HCT116 (cell line): ENCODE data around the gene ZZZ3. TPM values are rescaled to one million over a fixed set of nuclear protein-coding genes. Genes with fewer than 3 reads are reported as not detected.

Source experiments
- ATAC-seq: fragments of 200-7000 bp; cut with Tn5 transposase; 2 replicates; pipeline ENCODE4 v1.9.1; 2020; ENCODE audit warnings: mild to moderate bottlenecking, moderate library complexity
- BruUV-seq: library from RNA; stranded (reverse); fragments of 400-500 nt; replicated peaks from 2 replicates; lab custom pipeline; 2021; lab: Mats Ljungman, UMichigan
- CTCF ChIA-PET: fragments of 300-600 bp; sonication (Branson Sonifier 250); formaldehyde crosslinking; loops from one replicate; lab custom pipeline; 2021; ENCODE audit warnings: antibody characterized with exemption; lab: Charles Lee
- POLR2A ChIA-PET: fragments of 300-600, 350-600 bp; sonication (Branson Sonifier 250); formaldehyde crosslinking; loops from one replicate; lab custom pipeline; 2021; ENCODE audit warnings: antibody characterized with exemption; lab: Charles Lee
- RAD21 ChIA-PET, 2 experiments: fragments of 300-600 bp; sonication (Branson Sonifier 250); formaldehyde crosslinking; loops; one replicate each; lab custom pipeline; 2023; ENCODE audit warnings: low total read pairs in 2 of 2; ENCODE audit not compliant: uncharacterized antibody in 2 of 2, unreplicated experiment in 2 of 2, low non-redundant PET in 1 of 2; lab: Charles Lee
- DNase-seq: peaks from one replicate; pipeline ENCODE4 v3.0.0-alpha.2; 2010; ENCODE audit warnings: low read depth, low spot score
- H2AFZ ChIP-seq: fragments of 200-600 bp; shearing (Covaris generic), sonication (generic); 2 replicates; pipeline ENCODE4 v1.6.1; 2017; ENCODE audit warnings: low read depth, mixed run types, mixed read lengths, antibody characterized with exemption, low read length; ENCODE audit not compliant: poor library complexity, severe bottlenecking
- H3K27ac ChIP-seq: 2 replicates; pipeline ENCODE4 v1.5.1; 2012; ENCODE audit warnings: low read depth, low read length
- H3K27me3 ChIP-seq: fragments of 200-600 bp; sonication (generic); 2 replicates; pipeline ENCODE4 v1.6.1; 2016; ENCODE audit warnings: mixed run types, low read length, mixed read lengths; ENCODE audit not compliant: insufficient read depth
- H3K36me3 ChIP-seq, 2 experiments: fragments of 200-500 bp in 1 of 2; fragments of 200-600 bp in 1 of 2; sonication (Bioruptor generic) in 1 of 2; sonication (generic) in 1 of 2; 2 replicates each; pipeline versions ENCODE4 v1.5.1 to v1.6.1; 2014 to 2016; ENCODE audit warnings: low read length in 2 of 2, inconsistent platforms in 1 of 2, mixed read lengths in 1 of 2, mixed run types in 1 of 2; ENCODE audit not compliant: insufficient read depth in 2 of 2, control insufficient read depth in 1 of 2
- H3K4me1 ChIP-seq, 2 experiments: fragments of 200-600 bp in 1 of 2; sonication (generic) in 1 of 2; 2 replicates each; pipeline versions ENCODE4 v1.5.1 to v1.6.1; 2012 to 2017; ENCODE audit warnings: low read length in 2 of 2, inconsistent platforms in 1 of 2, mild to moderate bottlenecking in 1 of 2, mixed read lengths in 1 of 2, mixed run types in 1 of 2, moderate library complexity in 1 of 2; ENCODE audit not compliant: insufficient read depth in 2 of 2, control insufficient read depth in 1 of 2
- H3K4me2 ChIP-seq: fragments of 200-600 bp; sonication (generic); 2 replicates; pipeline ENCODE4 v1.6.1; 2017; ENCODE audit warnings: mixed run types, low read length, mixed read lengths
- H3K4me3 ChIP-seq, 2 experiments: fragments of 200-600 bp in 1 of 2; sonication (generic) in 1 of 2; replicated peaks in 1 of 2; 2 replicates each; pipeline ENCODE4 v1.5.1; 2011 to 2016; ENCODE audit warnings: low read length in 2 of 2, control low read depth in 1 of 2, low read depth in 1 of 2, mild to moderate bottlenecking in 1 of 2, mixed read lengths in 1 of 2, mixed run types in 1 of 2
- H3K79me2 ChIP-seq: fragments of 200-600 bp; sonication (generic); 2 replicates; pipeline ENCODE4 v1.6.1; 2017; ENCODE audit warnings: mild to moderate bottlenecking, mixed run types, low read length, moderate library complexity, mixed read lengths; ENCODE audit not compliant: insufficient read depth
- H3K9ac ChIP-seq: fragments of 200-600 bp; sonication (generic); 2 replicates; pipeline ENCODE4 v1.6.1; 2016; ENCODE audit warnings: low read length, mixed read lengths
- H3K9me2 ChIP-seq: fragments of 200-600 bp; sonication (generic), shearing (Covaris generic); 2 replicates; pipeline ENCODE4 v1.6.1; 2017; ENCODE audit warnings: mixed run types, mild to moderate bottlenecking, moderate library complexity; ENCODE audit not compliant: insufficient read depth
- H3K9me3 ChIP-seq, 2 experiments: fragments of 200-500 bp in 1 of 2; fragments of 200-600 bp in 1 of 2; sonication (Bioruptor generic) in 1 of 2; sonication (generic) in 1 of 2; 2 replicates each; pipeline ENCODE4 v1.6.1; 2014 to 2017; ENCODE audit warnings: low read length in 2 of 2, mixed read lengths in 2 of 2, inconsistent platforms in 1 of 2, low read depth in 1 of 2, mild to moderate bottlenecking in 1 of 2, mixed run types in 1 of 2, moderate library complexity in 1 of 2; ENCODE audit not compliant: control insufficient read depth in 1 of 2, insufficient read depth in 1 of 2
- H4K20me1 ChIP-seq: fragments of 200-600 bp; sonication (generic), shearing (Covaris generic); 2 replicates; pipeline ENCODE4 v1.6.1; 2017; ENCODE audit warnings: mixed run types, mild to moderate bottlenecking, moderate library complexity; ENCODE audit not compliant: insufficient read depth
- CEBPB ChIP-seq: IDR thresholded peaks from 2 replicates; pipeline ENCODE4 v1.6.1; 2012; ENCODE audit warnings: low read depth
- EGR1 ChIP-seq: IDR thresholded peaks from 2 replicates; pipeline ENCODE4 v1.6.1; 2012; ENCODE audit warnings: low read depth
- ELF1 ChIP-seq: IDR thresholded peaks from 2 replicates; pipeline ENCODE4 v1.6.1; 2012; ENCODE audit warnings: low read depth, borderline replicate concordance
- EZH2 ChIP-seq: fragments of 200-600 bp; sonication (generic); IDR thresholded peaks from 2 replicates; pipeline ENCODE4 v1.6.1; 2017; ENCODE audit warnings: antibody characterized with exemption, mixed run types
- FOSL1 ChIP-seq: IDR thresholded peaks from 2 replicates; pipeline ENCODE4 v1.6.1; 2012; ENCODE audit warnings: low read depth
- MAX ChIP-seq: IDR thresholded peaks from 2 replicates; pipeline ENCODE4 v1.6.1; 2012
- POLR2A ChIP-seq: IDR thresholded peaks from 2 replicates; pipeline ENCODE4 v1.7.0; 2011; ENCODE audit warnings: borderline replicate concordance; ENCODE audit not compliant: insufficient read depth, insufficient read length; ENCODE audit errors: extremely low read depth
- POLR2AphosphoS5 ChIP-seq: IDR thresholded peaks from 2 replicates; pipeline ENCODE4 v1.6.1; 2011; ENCODE audit warnings: mild to moderate bottlenecking, low read depth, low read length, moderate library complexity
- RAD21 ChIP-seq: IDR thresholded peaks from 2 replicates; pipeline ENCODE4 v1.6.1; 2012; ENCODE audit warnings: low read depth, mild to moderate bottlenecking
- SIN3A ChIP-seq: IDR thresholded peaks from 2 replicates; pipeline ENCODE4 v1.6.1; 2012; ENCODE audit warnings: low read depth
- SP1 ChIP-seq: IDR thresholded peaks from 2 replicates; pipeline ENCODE4 v1.6.1; 2012; ENCODE audit warnings: low read depth
- ZBTB33 ChIP-seq: IDR thresholded peaks from 2 replicates; pipeline ENCODE4 v1.6.1; 2011; ENCODE audit warnings: mild to moderate bottlenecking, low read length, moderate library complexity; ENCODE audit not compliant: insufficient replicate concordance; ENCODE audit errors: extremely low read depth
- ZFX ChIP-seq: fragments of 450-650 bp; IDR thresholded peaks from 2 replicates; pipeline ENCODE4 v1.6.1; 2017
- ZNF274 ChIP-seq: fragments of 200-500 bp; sonication (Bioruptor generic); IDR thresholded peaks from 2 replicates; pipeline ENCODE4 v1.6.1; 2014; ENCODE audit warnings: mild to moderate bottlenecking, low read depth, low read length, inconsistent platforms
- intact Hi-C: fragments of 100-400 bp; cut with micrococcal nuclease; formaldehyde crosslinking; loops from 2 replicates; pipeline ENCODE4 v1.10.0; 2022
- total RNA-seq: library from RNA; stranded (reverse); gene quantifications from one replicate; pipeline ENCODE4 v1.2.1, GENCODE V29; 2021; ENCODE audit not compliant: unreplicated experiment
- TF ChIP-seq, protein P1 (sequence below), 3 experiments: fragments of 200-600 bp in 1 of 3; sonication (generic) in 1 of 3; IDR thresholded peaks in 2 of 3; conservative IDR thresholded peaks in 1 of 3; 2 replicates each; pipeline ENCODE4 v1.5.1; 2012 to 2017; ENCODE audit warnings: low read depth in 2 of 3, low read length in 2 of 3, antibody characterized with exemption in 1 of 3, borderline replicate concordance in 1 of 3, control low read depth in 1 of 3, mild to moderate bottlenecking in 1 of 3, mixed read lengths in 1 of 3, mixed run types in 1 of 3, moderate library complexity in 1 of 3; ENCODE audit not compliant: insufficient read depth in 1 of 3

ZZZ3 gene
- total RNA-seq, 1 experiment from 2014 or later, result 48.9 TPM

DNA sequence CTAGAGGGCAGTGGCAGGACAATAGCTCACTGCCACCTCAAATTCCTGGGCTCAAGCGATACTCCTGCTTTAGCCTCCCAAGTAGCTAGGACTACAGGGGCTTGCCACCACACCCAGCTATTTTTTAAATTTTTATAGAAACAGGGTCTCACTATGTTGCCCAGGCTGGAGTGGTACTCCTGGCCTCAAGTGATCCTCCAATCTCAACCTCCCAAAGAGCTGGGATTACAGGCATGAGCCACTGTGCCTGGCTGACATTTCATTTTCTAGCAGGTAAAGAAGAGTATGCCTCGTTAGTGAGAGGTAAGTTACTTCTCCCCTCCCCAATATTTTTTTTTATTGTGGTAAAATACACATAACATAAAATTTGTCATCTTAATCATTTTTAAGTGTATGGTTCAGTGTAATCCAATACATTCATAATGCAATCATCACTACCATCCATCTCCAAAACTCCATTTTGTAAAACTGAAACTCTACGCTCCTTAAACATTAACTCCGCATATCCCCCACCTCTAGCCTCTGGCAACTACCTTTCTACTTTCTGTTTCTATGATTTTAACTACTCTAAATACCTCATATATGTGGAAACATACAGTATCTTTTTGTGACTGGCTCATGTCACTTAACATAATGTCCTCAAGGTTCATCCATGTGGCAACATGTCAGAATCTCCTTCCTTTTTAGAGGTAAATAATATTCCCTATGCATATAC lies 22.4 kb downstream of the ZZZ3 start:
- BruUV-seq, result no TSS peak
- H3K4me2 ChIP-seq, result no peak overlapping the region
- CTCF ChIA-PET, result no interaction called here
- H3K27me3 ChIP-seq, result no peaks in the 10 kb centered on the region
- intact Hi-C loops, result no loop called here
- H3K9me2 ChIP-seq, result no peaks in the 10 kb centered on the region
- no peak overlapping the region for H3K27ac ChIP-seq
- peaks cover 100% of the 10 kb centered on the region for H3K79me2 ChIP-seq
- no peak overlapping the region for H3K4me3 ChIP-seq
- TF ChIP-seq SIN3A (no peak), ZFX (no peak), ELF1 (no peak), EGR1 (no peak), CEBPB (no peak), SP1 (no peak), ZNF274 (no peak), EZH2 (no peak), FOSL1 (no peak), POLR2AphosphoS5 (no peak), POLR2A (no peak), MAX (no peak), RAD21 (no peak), ZBTB33 (no peak)
- TF ChIP-seq, protein P1, sequence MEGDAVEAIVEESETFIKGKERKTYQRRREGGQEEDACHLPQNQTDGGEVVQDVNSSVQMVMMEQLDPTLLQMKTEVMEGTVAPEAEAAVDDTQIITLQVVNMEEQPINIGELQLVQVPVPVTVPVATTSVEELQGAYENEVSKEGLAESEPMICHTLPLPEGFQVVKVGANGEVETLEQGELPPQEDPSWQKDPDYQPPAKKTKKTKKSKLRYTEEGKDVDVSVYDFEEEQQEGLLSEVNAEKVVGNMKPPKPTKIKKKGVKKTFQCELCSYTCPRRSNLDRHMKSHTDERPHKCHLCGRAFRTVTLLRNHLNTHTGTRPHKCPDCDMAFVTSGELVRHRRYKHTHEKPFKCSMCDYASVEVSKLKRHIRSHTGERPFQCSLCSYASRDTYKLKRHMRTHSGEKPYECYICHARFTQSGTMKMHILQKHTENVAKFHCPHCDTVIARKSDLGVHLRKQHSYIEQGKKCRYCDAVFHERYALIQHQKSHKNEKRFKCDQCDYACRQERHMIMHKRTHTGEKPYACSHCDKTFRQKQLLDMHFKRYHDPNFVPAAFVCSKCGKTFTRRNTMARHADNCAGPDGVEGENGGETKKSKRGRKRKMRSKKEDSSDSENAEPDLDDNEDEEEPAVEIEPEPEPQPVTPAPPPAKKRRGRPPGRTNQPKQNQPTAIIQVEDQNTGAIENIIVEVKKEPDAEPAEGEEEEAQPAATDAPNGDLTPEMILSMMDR (IDR thresholded peaks at IDR 0.05 in 2 of 3, conservative IDR thresholded peaks at IDR 0.05 in 1 of 3; ENCODE audit: borderline replicate concordance in 1 of 3, insufficient read depth in 1 of 3, low read depth in 2 of 3, low read length in 2 of 3), result no peak
- RAD21 ChIA-PET, result no interaction called here
- ATAC-seq (no peak), DNase-seq (no peak)
- H3K9ac ChIP-seq, result no peak overlapping the region
- H3K4me1 ChIP-seq, result 0 out of 4 replicates have a peak, but pooled peaks cover 0 to 4% of the 10 kb centered on the region in 2 experiments
- no peak overlapping the region for H2AFZ ChIP-seq
- H4K20me1 ChIP-seq, result peaks cover 10% of the 10 kb centered on the region; the same call in 1 of the 2 replicates
- no peaks in the 10 kb centered on the region for H3K9me3 ChIP-seq
- no peaks in the 10 kb centered on the region for H3K36me3 ChIP-seq
- POLR2A ChIA-PET, result no interaction called here
